ENCODE measurements around the gene FAM219B.

DNA sequence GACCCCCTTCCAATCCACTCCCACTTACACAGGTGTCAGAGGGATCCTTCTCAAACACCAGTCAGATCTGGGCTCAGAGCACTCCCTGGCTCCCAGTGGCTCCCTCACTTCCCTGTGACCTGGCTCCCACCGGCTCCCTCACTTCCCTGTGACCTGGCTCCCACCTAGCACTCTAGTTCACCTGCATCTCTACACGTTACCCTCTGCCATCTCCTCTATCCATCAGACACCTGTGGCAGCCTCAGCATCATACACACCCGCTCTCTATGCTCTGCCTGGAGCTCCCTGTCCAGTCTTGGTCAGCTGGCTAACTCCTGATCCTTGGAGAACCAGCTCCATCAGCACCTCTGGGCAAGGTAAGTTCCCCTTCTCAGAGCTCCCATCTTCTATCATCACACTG, 44.4 kb upstream of the FAM219B start:
- TF ChIP-seq EP300 (IDR thresholded peaks at IDR 0.05), result no peak
- TF ChIP-seq, protein P1, sequence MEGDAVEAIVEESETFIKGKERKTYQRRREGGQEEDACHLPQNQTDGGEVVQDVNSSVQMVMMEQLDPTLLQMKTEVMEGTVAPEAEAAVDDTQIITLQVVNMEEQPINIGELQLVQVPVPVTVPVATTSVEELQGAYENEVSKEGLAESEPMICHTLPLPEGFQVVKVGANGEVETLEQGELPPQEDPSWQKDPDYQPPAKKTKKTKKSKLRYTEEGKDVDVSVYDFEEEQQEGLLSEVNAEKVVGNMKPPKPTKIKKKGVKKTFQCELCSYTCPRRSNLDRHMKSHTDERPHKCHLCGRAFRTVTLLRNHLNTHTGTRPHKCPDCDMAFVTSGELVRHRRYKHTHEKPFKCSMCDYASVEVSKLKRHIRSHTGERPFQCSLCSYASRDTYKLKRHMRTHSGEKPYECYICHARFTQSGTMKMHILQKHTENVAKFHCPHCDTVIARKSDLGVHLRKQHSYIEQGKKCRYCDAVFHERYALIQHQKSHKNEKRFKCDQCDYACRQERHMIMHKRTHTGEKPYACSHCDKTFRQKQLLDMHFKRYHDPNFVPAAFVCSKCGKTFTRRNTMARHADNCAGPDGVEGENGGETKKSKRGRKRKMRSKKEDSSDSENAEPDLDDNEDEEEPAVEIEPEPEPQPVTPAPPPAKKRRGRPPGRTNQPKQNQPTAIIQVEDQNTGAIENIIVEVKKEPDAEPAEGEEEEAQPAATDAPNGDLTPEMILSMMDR (IDR thresholded peaks at IDR 0.05), result no peak

All from ovary (tissue), 3 donors.